ENCODE results near the gene CCNI. TPM values are rescaled to one million over a fixed set of nuclear protein-coding genes. Genes with fewer than 3 reads are reported as not detected.

CCNI gene
- total RNA-seq, 1 experiment from 2014 or later = 213 TPM

- CTCF ChIA-PET = interaction anchor here (1.9 kb wide), 1 partner anchor 163 kb away, joined by 7 read pairs; no protein-coding TSS in a partner anchor
- no peak for ATAC-seq
- TF ChIP-seq RELA (CRISPR knock-in tag; IDR thresholded peaks at IDR 0.05; ENCODE audit: borderline replicate concordance) (no peak), NFATC4 (CRISPR knock-in tag; IDR thresholded peaks at IDR 0.05) (no peak), TEAD4 (CRISPR knock-in tag; IDR thresholded peaks at IDR 0.05) (no peak), FOXJ3 (CRISPR knock-in tag; IDR thresholded peaks at IDR 0.05; ENCODE audit: borderline replicate concordance) (no peak), PREB (CRISPR knock-in tag; IDR thresholded peaks at IDR 0.05; ENCODE audit: borderline replicate concordance) (no peak), ZNF532 (CRISPR knock-in tag; IDR thresholded peaks at IDR 0.05; ENCODE audit: borderline replicate concordance) (no peak), ATF2 (CRISPR knock-in tag; IDR thresholded peaks at IDR 0.05; ENCODE audit: borderline replicate concordance, low read depth) (no peak), ZNF281 (CRISPR knock-in tag; IDR thresholded peaks at IDR 0.05) (no peak), GABPB1 (CRISPR knock-in tag; IDR thresholded peaks at IDR 0.05) (no peak), JUN (CRISPR knock-in tag; IDR thresholded peaks at IDR 0.05) (no peak), E2F1 (CRISPR knock-in tag; IDR thresholded peaks at IDR 0.05) (no peak), SOX15 (CRISPR knock-in tag; IDR thresholded peaks at IDR 0.05) (no peak), AFF4 (CRISPR knock-in tag; IDR thresholded peaks at IDR 0.05; ENCODE audit: borderline replicate concordance) (no peak), ATF6 (CRISPR knock-in tag; IDR thresholded peaks at IDR 0.05) (no peak), NR1H2 (CRISPR knock-in tag; IDR thresholded peaks at IDR 0.05) (no peak), ZBTB43 (CRISPR knock-in tag; IDR thresholded peaks at IDR 0.05) (no peak), IRF1 (CRISPR knock-in tag; IDR thresholded peaks at IDR 0.05) (no peak), SP1 (CRISPR knock-in tag; conservative IDR thresholded peaks at IDR 0.05) (no peak), GRHL2 (CRISPR knock-in tag; IDR thresholded peaks at IDR 0.05; ENCODE audit: insufficient replicate concordance, severe bottlenecking) (no peak)
These were observed 35.5 kb downstream of the CCNI start for GRCh38 chr4:77040270-77040669.

More at GRCh38 chr4:77040270-77040669, 35.5 kb downstream of the CCNI start:
- POLR2A ChIA-PET = no interaction called here
- H3K36me3 Mint-ChIP-seq = peaks cover 16% of the 10 kb centered on the region
- H3K9me3 Mint-ChIP-seq = no peaks in the 10 kb centered on the region
- no peaks in the 10 kb centered on the region for H3K27me3 Mint-ChIP-seq (ENCODE audit: low read depth)
- no peak for DNase-seq (ENCODE audit: low spot score)
- no peak overlapping the region for H3K27ac Mint-ChIP-seq
- H3K4me1 Mint-ChIP-seq = peaks cover 11% of the 10 kb centered on the region
- H3K4me3 Mint-ChIP-seq = no peak overlapping the region
